Glutamatergic neuron (in vitro differentiated cells): Measurements from ENCODE around the gene PSMD2. TPM values are rescaled to one million over a fixed set of nuclear protein-coding genes. Genes with fewer than 3 reads are reported as not detected.

Experiments
- DNase-seq: peaks from one replicate; pipeline ENCODE4 v3.0.0; 2022
- H3K27ac Mint-ChIP-seq: one replicate; pipeline ENCODE4 v1.8.0; 2020; ENCODE audit warnings: mild to moderate bottlenecking, mixed read lengths, inconsistent platforms; ENCODE audit not compliant: unreplicated experiment
- H3K27me3 Mint-ChIP-seq: one replicate; pipeline ENCODE4 v1.8.0; 2020; ENCODE audit warnings: mild to moderate bottlenecking, moderate library complexity, mixed read lengths, inconsistent platforms; ENCODE audit not compliant: unreplicated experiment
- H3K36me3 Mint-ChIP-seq: one replicate; pipeline ENCODE4 v1.8.0; 2020; ENCODE audit warnings: mild to moderate bottlenecking, mixed read lengths, inconsistent platforms; ENCODE audit not compliant: unreplicated experiment
- H3K4me1 Mint-ChIP-seq: one replicate; pipeline ENCODE4 v1.8.0; 2020; ENCODE audit warnings: mild to moderate bottlenecking, low read depth, mixed read lengths, inconsistent platforms; ENCODE audit not compliant: unreplicated experiment
- H3K4me3 Mint-ChIP-seq: one replicate; pipeline ENCODE4 v1.8.0; 2020; ENCODE audit warnings: mild to moderate bottlenecking, mixed read lengths, inconsistent platforms; ENCODE audit not compliant: unreplicated experiment
- H3K9me3 Mint-ChIP-seq: one replicate; pipeline ENCODE4 v1.8.0; 2020; ENCODE audit warnings: mild to moderate bottlenecking, moderate library complexity, mixed read lengths, inconsistent platforms; ENCODE audit not compliant: unreplicated experiment
- CTCF ChIP-seq: fragments of 200-600 bp; sonication (generic); IDR thresholded peaks from one replicate; pipeline ENCODE4 v1.5.0; 2021; ENCODE audit not compliant: partially characterized antibody, unreplicated experiment
- total RNA-seq: library from RNA; stranded (reverse); fragmentation: NEBNext Ultra II Directional; extraction: Animal tissue kit (Norgen Biotek cat#: 25700); gene quantifications from one replicate; pipeline ENCODE4 v1.2.1, GENCODE V29; 2021; ENCODE audit not compliant: unreplicated experiment

Gene PSMD2
- total RNA-seq, 1 donor from 2014 or later: 338 TPM

- peaks cover 8% of the 10 kb centered on the region for H3K4me1 Mint-ChIP-seq
- peaks cover 5% of the 10 kb centered on the region for H3K9me3 Mint-ChIP-seq
- peaks cover 15% of the 10 kb centered on the region for H3K27me3 Mint-ChIP-seq
- DNase-seq: no peak
- no peak overlapping the region for H3K4me3 Mint-ChIP-seq
- H3K36me3 Mint-ChIP-seq: no peaks in the 10 kb centered on the region
- no peak overlapping the region for H3K27ac Mint-ChIP-seq
- TF ChIP-seq CTCF: no peak
These were observed 56.4 kb downstream of the PSMD2 start for GRCh38 chr3:184355261-184356040.

GRCh38 chr3:184357248-184358123 is 58.4 kb downstream of the PSMD2 start:
- Mint-ChIP-seq H3K9me3 (peaks cover 6% of the 10 kb centered on the region), H3K4me1 (no peaks in the 10 kb centered on the region), H3K4me3 (no peak overlapping the region), H3K36me3 (no peaks in the 10 kb centered on the region), H3K27me3 (peaks cover 17% of the 10 kb centered on the region), H3K27ac (no peak overlapping the region)
- no peak for DNase-seq
- TF ChIP-seq CTCF: no peak

- H3K4me1 Mint-ChIP-seq: no peaks in the 10 kb centered on the region
- TF ChIP-seq CTCF: no peak
- no peak overlapping the region for H3K4me3 Mint-ChIP-seq
- DNase-seq: no peak
- H3K27me3 Mint-ChIP-seq: peaks cover 17% of the 10 kb centered on the region
- H3K27ac Mint-ChIP-seq: no peak overlapping the region
- peaks cover 8% of the 10 kb centered on the region for H3K9me3 Mint-ChIP-seq
- H3K36me3 Mint-ChIP-seq: no peaks in the 10 kb centered on the region
These were observed 59.2 kb downstream of the PSMD2 start for GRCh38 chr3:184358124-184358767.

Other genes starting within 250 kb of the PSMD2 start
- not detected for gene HTR3C, start 246.2 kb upstream of the PSMD2 start, total RNA-seq
- gene HTR3E, start 202.2 kb upstream of the PSMD2 start, total RNA-seq: not detected
- 41.6 TPM for gene EIF2B5, start 163.9 kb upstream of the PSMD2 start, total RNA-seq
- gene DVL3, start 143.9 kb upstream of the PSMD2 start, total RNA-seq: 213 TPM
- 315 TPM for gene AP2M1, start 124.4 kb upstream of the PSMD2 start, total RNA-seq
- gene ABCF3, start 113.0 kb upstream of the PSMD2 start, total RNA-seq: 87.9 TPM
- gene VWA5B2, start 69.7 kb upstream of the PSMD2 start, total RNA-seq: 56.5 TPM
- 26.5 TPM for gene ALG3, start 50.3 kb upstream of the PSMD2 start, total RNA-seq
- gene EEF1AKMT4, start 49.6 kb upstream of the PSMD2 start, total RNA-seq: 1.7 TPM
- gene CAMK2N2, start 37.7 kb upstream of the PSMD2 start, total RNA-seq: 14.8 TPM
- 1.6 TPM for gene ECE2, start 23.2 kb upstream of the PSMD2 start, total RNA-seq
- 346 TPM for gene EIF4G1, start 15.4 kb downstream of the PSMD2 start, total RNA-seq
- 51.4 TPM for gene FAM131A, start 38.4 kb downstream of the PSMD2 start, total RNA-seq
- gene CLCN2, start 62.4 kb downstream of the PSMD2 start, total RNA-seq: 17.8 TPM
- 48.1 TPM for gene POLR2H, start 62.5 kb downstream of the PSMD2 start, total RNA-seq
- 1.6 TPM for gene THPO, start 79.0 kb downstream of the PSMD2 start, total RNA-seq
- 47.1 TPM for gene CHRD, start 80.8 kb downstream of the PSMD2 start, total RNA-seq